Gastroesophageal sphincter (tissue), 3 donors: ENCODE results near the gene TXNL1.
A peak's percentile ranks its signal among the peaks of the same experiment; 100 is the strongest.

ENCODE experiments used
- CTCF ChIP-seq, 4 experiments: fragments of 200-600 bp in 2 of 4; fragments of 450-650 bp in 2 of 4; sonication (generic) in 1 of 4; IDR thresholded peaks; one replicate each; pipeline ENCODE4 v1.5.1; 2017 to 2019; ENCODE audit warnings: antibody characterized with exemption in 4 of 4, mild to moderate bottlenecking in 2 of 4, moderate library complexity in 2 of 4
- POLR2A ChIP-seq, 2 donors: fragments of 450-650 bp; IDR thresholded peaks; one replicate each; pipeline ENCODE4 v1.6.1; 2017; ENCODE audit warnings: antibody characterized with exemption in 2 of 2, mild to moderate bottlenecking in 2 of 2, moderate library complexity in 1 of 2

GRCh38 chr18:56645415-56646016, 7.1 kb upstream of the TXNL1 start:
- TF ChIP-seq CTCF (IDR thresholded peaks at IDR 0.05), result peak in 3 of 4 experiments; percentile 14 to 33 (median 15)
- TF ChIP-seq POLR2A (IDR thresholded peaks at IDR 0.05), result no peak
